Left renal pelvis (tissue), 4 donors: ENCODE results near the gene UMODL1. TPM values are rescaled to one million over a fixed set of nuclear protein-coding genes. Genes with fewer than 3 reads are reported as not detected.

Experiments
- DNase-seq, 4 donors: peaks; one replicate each; pipeline ENCODE4 v3.0.0-alpha.2; 2013; ENCODE audit warnings: low read depth in 4 of 4, low spot score in 3 of 4
- polyA plus RNA-seq, 4 donors: library from polyadenylated mRNA; unstranded; fragments of 120-200 nt; gene quantifications; one replicate each; pipeline ENCODE4 v1.2.1, GENCODE V29; 2013; ENCODE audit not compliant: insufficient read length in 4 of 4

Gene UMODL1
- polyA plus RNA-seq, 4 donors: 0.06 to 0.09 (median 0.08) TPM; not detected in 1

GRCh38 chr21:42123219-42123908 is 52.2 kb downstream of the UMODL1 start:
- no peak for DNase-seq

GRCh38 chr21:42124081-42124480 is 53.0 kb downstream of the UMODL1 start:
- DNase-seq: no peak

GRCh38 chr21:42124826-42125570 is 53.9 kb downstream of the UMODL1 start:
- no peak for DNase-seq

DNA sequence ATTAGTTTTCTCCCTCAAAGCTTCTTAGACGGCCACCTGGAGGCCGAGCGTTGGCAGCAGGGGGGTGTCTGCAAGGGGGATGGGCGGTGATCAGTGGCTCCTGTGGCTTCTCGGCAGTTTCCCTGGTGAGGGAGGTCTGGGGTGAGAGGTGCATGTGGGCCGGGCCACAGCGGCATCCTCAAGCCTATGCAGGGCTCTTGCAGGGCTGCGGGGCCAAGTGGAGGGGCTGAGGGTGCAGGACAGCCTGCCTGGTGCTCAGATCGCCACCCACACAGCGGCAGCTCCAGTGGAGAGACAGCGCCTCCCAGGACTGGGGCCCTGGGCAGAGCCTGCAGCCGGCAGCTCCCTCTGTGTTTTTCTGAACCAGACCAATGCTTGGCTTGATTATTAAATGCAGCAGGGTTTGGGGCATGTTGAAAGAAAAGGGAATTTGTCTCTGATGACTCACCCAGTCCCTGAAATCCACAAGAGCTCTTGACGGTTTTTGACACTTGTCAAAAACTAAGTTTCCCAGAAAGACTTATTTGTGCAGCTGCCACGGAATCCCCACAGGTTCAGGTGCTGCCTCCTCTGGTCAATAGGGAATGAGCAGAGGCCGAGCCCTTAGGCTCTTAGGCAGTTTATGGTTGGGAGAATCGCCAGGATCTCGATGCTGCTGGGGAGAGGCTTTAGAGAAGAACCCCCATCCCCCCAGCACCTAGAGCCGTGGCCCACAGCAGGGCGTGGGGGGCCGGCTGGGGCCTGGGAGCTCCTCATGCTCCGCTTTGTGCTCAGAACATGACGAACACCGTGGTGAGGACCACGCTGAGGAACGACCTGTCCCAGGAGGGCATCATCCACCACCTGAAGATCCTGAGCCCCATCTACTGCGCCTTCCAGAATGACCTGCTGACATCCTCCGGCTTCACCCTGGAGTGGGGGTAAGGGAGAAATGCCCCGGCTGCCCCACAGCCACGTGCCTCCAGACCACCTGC is 54.7 kb downstream of the UMODL1 start:
- no peak for DNase-seq

GRCh38 chr21:42127164-42128150 is 56.3 kb downstream of the UMODL1 start:
- DNase-seq: no peak

GRCh38 chr21:42129300-42130266 is 58.5 kb downstream of the UMODL1 start:
- DNase-seq: no peak

GRCh38 chr21:42130441-42130840 is 59.3 kb downstream of the UMODL1 start:
- DNase-seq: no peak

- DNase-seq: no peak
These were observed 61.1 kb downstream of the UMODL1 start for GRCh38 chr21:42132183-42132582.

- DNase-seq: no peak
These were observed 62.0 kb downstream of the UMODL1 start for GRCh38 chr21:42133131-42133530.

DNA sequence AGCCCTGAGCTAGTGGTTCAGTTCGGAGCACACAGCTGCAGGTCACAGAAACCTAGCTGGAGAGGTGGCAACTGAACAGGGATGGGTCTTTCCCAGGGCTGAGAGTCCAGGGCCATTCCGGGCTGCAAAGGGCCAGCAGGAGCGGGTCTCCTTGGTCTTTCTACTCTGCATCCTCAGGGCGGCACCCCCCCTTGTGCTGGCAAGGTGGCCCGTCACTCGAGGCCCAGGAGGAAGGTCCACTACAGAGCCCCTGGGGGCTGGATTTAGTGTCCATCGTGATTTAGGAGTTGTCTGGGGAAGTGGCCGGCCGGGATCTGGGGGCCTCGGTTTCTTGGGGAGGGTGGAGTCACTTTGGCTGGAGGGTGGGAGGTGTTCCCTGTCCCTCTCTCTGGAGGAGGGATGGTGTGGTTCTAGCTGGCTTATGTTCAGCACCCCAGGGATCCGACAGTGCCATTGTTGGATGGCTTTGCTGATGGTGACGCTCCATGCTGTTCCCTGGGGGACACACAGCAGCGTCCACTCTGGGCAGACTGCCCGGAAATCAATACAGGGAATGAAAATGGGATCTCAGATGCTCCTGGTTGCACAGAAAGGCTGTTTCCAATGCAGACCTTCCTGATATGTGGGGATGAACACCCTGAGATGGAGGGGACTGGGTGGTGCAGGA is 64.4 kb downstream of the UMODL1 start:
- DNase-seq: no peak

DNA sequence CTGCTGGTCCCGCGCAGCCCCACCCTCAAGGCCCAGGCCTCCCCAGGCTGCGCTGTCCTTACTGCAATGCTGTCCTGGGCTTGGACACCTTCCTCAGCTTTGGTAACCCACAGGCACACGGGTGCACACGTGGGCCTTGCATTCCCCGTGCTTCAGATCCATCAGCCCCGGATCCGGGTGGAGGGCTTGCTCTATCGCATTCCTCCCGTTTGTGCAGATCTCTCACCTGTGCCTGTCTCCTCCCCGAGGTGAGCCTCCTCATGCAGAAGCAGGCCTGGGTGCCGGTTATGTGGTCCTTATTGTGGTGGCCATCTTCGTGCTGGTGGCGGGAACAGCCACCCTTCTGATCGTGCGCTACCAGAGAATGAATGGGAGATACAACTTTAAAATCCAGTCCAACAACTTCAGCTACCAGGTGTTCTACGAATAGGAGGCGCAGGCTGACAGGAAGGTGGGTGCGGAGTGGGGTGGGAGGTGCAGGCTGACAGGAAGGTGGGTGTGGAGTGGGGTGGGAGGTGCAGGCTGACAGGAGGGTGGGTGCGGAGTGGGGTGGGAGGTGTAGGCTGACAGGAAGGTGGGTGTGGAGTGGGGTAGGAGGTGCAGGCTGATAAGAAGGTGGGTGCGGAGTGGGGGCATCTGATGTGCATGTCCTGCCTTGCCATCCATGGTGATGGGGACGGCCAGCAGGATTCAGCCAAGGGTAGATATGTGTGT is 66.2 kb downstream of the UMODL1 start:
- no peak for DNase-seq

DNA sequence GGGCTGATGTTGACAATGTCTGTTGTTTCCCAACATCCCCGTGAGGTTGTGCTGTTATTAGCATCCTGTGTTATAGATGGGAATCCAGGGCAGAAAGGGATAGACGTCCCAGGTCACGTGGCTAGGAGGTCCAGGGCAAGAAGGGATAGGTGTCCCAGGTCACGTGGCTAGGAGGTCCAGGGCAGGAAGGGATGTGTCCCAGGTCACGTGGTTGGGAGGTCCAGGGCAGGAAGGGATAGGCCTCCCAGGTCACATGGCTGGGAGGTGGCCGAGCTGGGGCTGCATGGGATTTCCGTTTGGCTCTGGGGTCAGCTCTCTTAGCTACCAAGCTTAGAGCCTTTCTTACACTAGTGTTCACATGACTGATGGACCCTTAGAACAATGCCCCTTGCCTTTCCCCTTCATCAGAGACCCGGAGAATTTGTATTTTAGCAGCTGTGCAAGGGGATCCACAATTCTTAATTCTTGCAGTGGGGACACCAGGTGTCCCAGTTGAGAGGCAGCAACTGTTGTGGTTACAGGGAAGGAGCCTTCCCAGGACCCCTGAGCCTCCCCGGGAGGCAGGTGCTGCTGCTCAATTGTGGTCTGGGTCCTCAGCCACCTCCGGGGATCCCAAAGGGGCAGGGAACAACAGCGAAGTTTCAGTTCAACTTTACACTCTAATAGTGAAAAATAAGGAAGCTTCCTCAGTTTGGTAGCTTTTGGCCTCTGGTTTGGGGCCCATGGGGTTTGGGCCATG is 69.2 kb downstream of the UMODL1 start:
- DNase-seq: no peak

DNA sequence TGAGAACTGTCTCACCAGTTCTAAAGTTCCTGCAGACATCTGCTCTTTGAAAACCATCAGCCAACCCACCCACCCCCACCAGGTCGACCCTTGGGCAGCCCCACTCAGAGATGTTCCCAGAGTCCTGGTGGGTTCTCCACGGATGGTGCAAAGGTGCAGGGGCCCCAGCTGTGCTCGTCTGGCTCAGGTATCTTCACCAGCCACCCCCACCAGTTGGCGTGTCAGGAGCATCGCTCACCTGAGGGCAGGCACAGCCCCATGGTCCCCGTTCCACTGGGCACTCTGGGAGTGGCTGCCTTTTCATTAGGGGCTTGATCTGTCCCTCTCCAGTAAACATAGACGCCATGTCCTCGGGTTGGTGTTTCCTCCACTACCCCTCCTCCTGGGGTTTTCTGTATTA is 70.5 kb downstream of the UMODL1 start:
- DNase-seq: no peak

GRCh38 chr21:42142141-42142540 is 71.0 kb downstream of the UMODL1 start:
- DNase-seq: no peak

- DNase-seq: no peak
These were observed 71.5 kb downstream of the UMODL1 start for GRCh38 chr21:42142627-42143026.

- DNase-seq: no peak
These were observed 72.0 kb downstream of the UMODL1 start for GRCh38 chr21:42143111-42143510.

DNA sequence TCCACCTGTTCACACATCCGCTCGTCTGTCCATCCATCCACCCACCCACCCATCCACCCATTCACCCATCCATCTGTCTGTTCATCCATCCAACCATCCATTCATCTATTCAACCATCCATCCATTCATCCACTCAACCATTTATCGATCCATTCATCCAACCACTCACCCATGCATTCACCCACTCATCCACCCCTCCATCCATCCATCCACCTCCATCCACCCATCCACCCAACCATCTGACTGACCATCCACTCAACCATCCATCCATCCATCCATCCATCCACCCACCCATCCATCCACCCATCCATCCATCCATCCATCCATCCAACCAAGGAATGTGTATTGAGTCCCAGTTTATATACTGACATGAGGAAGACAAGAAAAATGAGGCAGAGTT is 73.1 kb downstream of the UMODL1 start:
- no peak for DNase-seq
